K562 (cell line): ENCODE data around the gene SLC4A2. TPM values are rescaled to one million over a fixed set of nuclear protein-coding genes. Genes with fewer than 3 reads are reported as not detected.

Source experiments
- CEBPB ChIP-seq: fragments of 450-650 bp; IDR thresholded peaks from 2 replicates; pipeline ENCODE4 v1.6.1; 2016; ENCODE audit warnings: missing genetic modification characterization, missing compliant biosample characterization
- E2F6 ChIP-seq, 2 experiments: IDR thresholded peaks; 2 replicates each; pipeline ENCODE4 v1.6.1; 2011; ENCODE audit warnings: borderline replicate concordance in 1 of 2, control low read depth in 1 of 2, low read depth in 1 of 2, low read length in 1 of 2, mild to moderate bottlenecking in 1 of 2, mixed read lengths in 1 of 2, moderate library complexity in 1 of 2; ENCODE audit not compliant: insufficient read depth in 1 of 2, insufficient read length in 1 of 2, poor library complexity in 1 of 2, severe bottlenecking in 1 of 2; ENCODE audit errors: extremely low read depth in 1 of 2
- HNRNPK ChIP-seq: fragments of 200-400 bp; formaldehyde crosslinking; IDR thresholded peaks from one replicate; pipeline ENCODE4 v1.6.1; 2018; ENCODE audit warnings: mild to moderate bottlenecking, low read depth, low read length; ENCODE audit not compliant: poor library complexity, severe bottlenecking
- HOMEZ ChIP-seq: fragments of 250-450 bp; sonication (Bioruptor Pico); IDR thresholded peaks from 2 replicates; pipeline ENCODE4 v1.4.0; 2020; ENCODE audit warnings: mild to moderate bottlenecking, moderate library complexity
- L3MBTL2 ChIP-seq: fragments of 450-650 bp; IDR thresholded peaks from 2 replicates; pipeline ENCODE4 v1.6.1; 2016; ENCODE audit warnings: mild to moderate bottlenecking, moderate library complexity
- MED1 ChIP-seq: sonication (generic); formaldehyde crosslinking; IDR thresholded peaks from 2 replicates; pipeline ENCODE4 v1.8.1; 2023; ENCODE audit warnings: missing genetic modification reagents, borderline replicate concordance
- NCOA2 ChIP-seq, 2 experiments: fragments of 450-650 bp; IDR thresholded peaks; 2 replicates each; pipeline ENCODE4 v1.6.1; 2018; ENCODE audit warnings: mild to moderate bottlenecking in 2 of 2, moderate library complexity in 1 of 2; ENCODE audit not compliant: partially characterized antibody in 2 of 2
- RERE ChIP-seq: sonication (generic); formaldehyde crosslinking; IDR thresholded peaks from 2 replicates; pipeline ENCODE4 v1.8.0; 2023; ENCODE audit warnings: missing genetic modification reagents, mild to moderate bottlenecking, borderline replicate concordance
- RNF2 ChIP-seq: sonication (generic); IDR thresholded peaks from 2 replicates; pipeline ENCODE4 v1.6.1; 2016
- SMAD4 ChIP-seq: fragments of 250-450 bp; sonication (Bioruptor Pico); conservative IDR thresholded peaks from 2 replicates; pipeline ENCODE4 v1.8.0; 2021; ENCODE audit warnings: inconsistent platforms, mild to moderate bottlenecking, moderate library complexity
- TEAD2 ChIP-seq: fragments of 450-650 bp; IDR thresholded peaks from 2 replicates; pipeline ENCODE4 v1.6.1; 2016; ENCODE audit warnings: missing genetic modification characterization, control low read depth, missing compliant biosample characterization
- TSC22D4 ChIP-seq: fragments of 450-650 bp; IDR thresholded peaks from 2 replicates; pipeline ENCODE4 v1.6.1; 2016; ENCODE audit warnings: missing genetic modification characterization, missing biosample characterization, control low read depth
- ZC3H8 ChIP-seq: fragments of 450-650 bp; IDR thresholded peaks from 2 replicates; pipeline ENCODE4 v1.6.1; 2017
- ZNF583 ChIP-seq: fragments of 250-450 bp; sonication (Bioruptor Pico); IDR thresholded peaks from 2 replicates; pipeline ENCODE4 v1.4.0; 2020
- polyA plus RNA-seq, 8 experiments: library from polyadenylated mRNA; depleted of rRNA in 4 of 8; stranded (reverse) in 5 of 8; unstranded in 3 of 8; fragments of >200 nt; fragmentation: Nextera tagmentation in 2 of 8; fragmentation: Illumina TruSeq in 1 of 8; extraction: Ambion mirVana in 2 of 8; extraction: Trizol in 1 of 8; gene quantifications; 2 replicates each; pipeline versions ENCODE4 v1.2.1 to v1.2.3, GENCODE V29; 2011 to 2014; ENCODE audit warnings: inconsistent platforms in 1 of 8, missing spikeins in 1 of 8
- total RNA-seq, 7 experiments: library from RNA; depleted of rRNA in 6 of 7; stranded (reverse); fragments of >200 nt in 6 of 7; fragmentation: Illumina TruSeq in 2 of 7; extraction: Trizol in 2 of 7; gene quantifications; 2 replicates each; pipeline versions ENCODE4 v1.2.1 to v1.2.3, GENCODE V29; 2011 to 2021; ENCODE audit warnings: low replicate concordance in 1 of 7

Gene SLC4A2
- total and polyA plus RNA-seq, 9 of the 15 experiments (the other 6 are each of a cell fraction or from before 2014, with no cell fraction given) = 11.4 to 375 (median 130) TPM

GRCh38 chr7:151113344-151114150 is 54.2 kb downstream of the SLC4A2 start (continued):
- TF ChIP-seq RERE (no peak), MED1 (CRISPR knock-in tag) (no peak), CEBPB (tag) (no peak), SMAD4 (CRISPR knock-in tag) (peak; percentile 90), L3MBTL2 (0 out of 2 replicates have a peak, but pooled peaks have one; percentile 19), HOMEZ (no peak), ZC3H8 (no peak), NCOA2 (IDR thresholded peaks at IDR 0.05; ENCODE audit: partially characterized antibody in 2 of 2) (no peak), TEAD2 (tag) (no peak), RNF2 (no peak), TSC22D4 (no peak), HNRNPK (no peak), ZNF583 (CRISPR knock-in tag) (no peak), E2F6 (IDR thresholded peaks at IDR 0.05; ENCODE audit: borderline replicate concordance in 1 of 2, extremely low read depth in 1 of 2, insufficient read depth in 1 of 2, insufficient read length in 1 of 2, low read depth in 1 of 2, low read length in 1 of 2, poor library complexity in 1 of 2, severe bottlenecking in 1 of 2) (peak in 1 of 2 experiments; percentile 4)
